ENCODE data around the gene CGN. TPM values are rescaled to one million over a fixed set of nuclear protein-coding genes. Genes with fewer than 3 reads are reported as not detected.

Gene CGN
- total RNA-seq, 6 experiments from 2014 or later: 0.17 to 0.28 (median 0.21) TPM

GRCh38 chr1:151515265-151515664 is 4.1 kb downstream of the CGN start:
- H3K27me3 Mint-ChIP-seq (ENCODE audit: insufficient read depth): peaks cover 22% of the 10 kb centered on the region
- H3K4me3 Mint-ChIP-seq: no peak overlapping the region
- TF ChIP-seq CTCF (IDR thresholded peaks at IDR 0.05): no peak
- H3K27ac Mint-ChIP-seq: no peak overlapping the region
- DNase-seq: no peak
- H3K36me3 Mint-ChIP-seq (ENCODE audit: low read depth): no peaks in the 10 kb centered on the region
- peaks cover 26% of the 10 kb centered on the region for H3K4me1 Mint-ChIP-seq (ENCODE audit: low read depth)
- H3K9me3 Mint-ChIP-seq: no peaks in the 10 kb centered on the region

- H3K4me1 Mint-ChIP-seq (ENCODE audit: low read depth): peaks cover 27% of the 10 kb centered on the region
- TF ChIP-seq CTCF (IDR thresholded peaks at IDR 0.05): no peak
- no peaks in the 10 kb centered on the region for H3K36me3 Mint-ChIP-seq (ENCODE audit: low read depth)
- no peak overlapping the region for H3K4me3 Mint-ChIP-seq
- no peak for DNase-seq
- H3K27me3 Mint-ChIP-seq (ENCODE audit: insufficient read depth): peaks cover 17% of the 10 kb centered on the region
- no peak overlapping the region for H3K27ac Mint-ChIP-seq
- H3K9me3 Mint-ChIP-seq: no peaks in the 10 kb centered on the region
These were observed 4.9 kb downstream of the CGN start for GRCh38 chr1:151516031-151516511.

GRCh38 chr1:151518431-151518830 is 7.2 kb downstream of the CGN start:
- Mint-ChIP-seq H3K27ac (no peak overlapping the region), H3K4me3 (no peak overlapping the region), H3K4me1 (ENCODE audit: low read depth) (peaks cover 22% of the 10 kb centered on the region), H3K9me3 (no peaks in the 10 kb centered on the region), H3K27me3 (ENCODE audit: insufficient read depth) (peaks cover 14% of the 10 kb centered on the region), H3K36me3 (ENCODE audit: low read depth) (no peaks in the 10 kb centered on the region)
- TF ChIP-seq CTCF (IDR thresholded peaks at IDR 0.05): no peak
- no peak for DNase-seq

GRCh38 chr1:151518936-151519335 is 7.7 kb downstream of the CGN start:
- H3K27ac Mint-ChIP-seq: no peak overlapping the region
- peaks cover 14% of the 10 kb centered on the region for H3K27me3 Mint-ChIP-seq (ENCODE audit: insufficient read depth)
- H3K36me3 Mint-ChIP-seq (ENCODE audit: low read depth): no peaks in the 10 kb centered on the region
- no peaks in the 10 kb centered on the region for H3K9me3 Mint-ChIP-seq
- no peak overlapping the region for H3K4me3 Mint-ChIP-seq
- no peak for TF ChIP-seq CTCF (IDR thresholded peaks at IDR 0.05)
- no peak for DNase-seq
- peaks cover 19% of the 10 kb centered on the region for H3K4me1 Mint-ChIP-seq (ENCODE audit: low read depth)

- Mint-ChIP-seq H3K4me1 (ENCODE audit: low read depth) (peaks cover 19% of the 10 kb centered on the region), H3K36me3 (ENCODE audit: low read depth) (no peaks in the 10 kb centered on the region)
These were observed 8.5 kb downstream of the CGN start for GRCh38 chr1:151519667-151520066.

More at GRCh38 chr1:151519667-151520066, 8.5 kb downstream of the CGN start:
- Mint-ChIP-seq H3K27ac (no peak overlapping the region), H3K27me3 (ENCODE audit: insufficient read depth) (peaks cover 7% of the 10 kb centered on the region), H3K9me3 (no peaks in the 10 kb centered on the region), H3K4me3 (no peak overlapping the region; the same call in 1 of the 2 replicates)
- TF ChIP-seq CTCF (IDR thresholded peaks at IDR 0.05): no peak
- DNase-seq: no peak
